ENCODE data around the gene ROR1.

Gene ROR1

DNA sequence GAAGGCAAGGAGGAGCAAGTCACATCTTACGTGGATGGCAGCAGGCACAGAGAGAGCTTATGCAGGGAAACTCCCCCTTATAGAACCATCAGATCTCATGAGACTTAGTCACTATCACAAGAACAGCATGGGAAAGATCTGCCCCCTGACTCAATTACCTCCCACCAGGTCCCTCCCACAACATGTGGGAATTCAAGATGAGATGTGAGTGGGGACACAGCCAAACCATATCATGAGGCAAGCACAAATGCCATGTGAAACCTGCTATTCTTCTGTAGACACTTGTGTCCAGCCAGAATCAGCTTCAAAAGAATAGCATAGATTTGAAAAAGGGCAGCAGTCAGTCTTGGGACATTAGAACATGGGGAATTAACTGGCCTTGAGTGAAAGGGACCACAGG lies 397.4 kb downstream of the ROR1 start:
- no peak for DNase-seq

DNA sequence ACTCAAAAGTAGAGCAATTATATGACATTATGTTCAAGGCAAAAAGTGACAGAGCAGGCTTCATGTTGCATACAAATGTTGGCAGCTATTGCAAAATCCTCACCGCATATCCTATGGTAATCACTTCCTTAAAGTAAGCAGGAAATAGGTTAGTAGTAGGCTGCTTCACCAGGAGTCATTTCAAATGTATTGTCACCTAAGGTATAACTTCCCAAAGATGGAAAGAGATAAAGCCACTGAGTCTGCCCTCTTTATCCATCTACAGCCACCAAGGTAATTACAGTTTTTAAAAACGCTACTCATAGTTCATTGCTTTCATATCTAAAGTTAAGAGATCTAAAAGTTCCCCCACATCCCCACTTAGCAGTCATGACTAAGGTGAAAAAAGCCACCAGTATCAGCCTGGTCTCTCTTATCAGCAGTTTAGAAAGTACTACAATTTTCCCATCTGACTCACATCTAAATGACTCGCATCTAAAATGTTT lies 398.0 kb downstream of the ROR1 start:
- no peak for DNase-seq

GRCh38 chr1:64172458-64172983 lies 398.7 kb downstream of the ROR1 start:
- DNase-seq = no peak

DNA sequence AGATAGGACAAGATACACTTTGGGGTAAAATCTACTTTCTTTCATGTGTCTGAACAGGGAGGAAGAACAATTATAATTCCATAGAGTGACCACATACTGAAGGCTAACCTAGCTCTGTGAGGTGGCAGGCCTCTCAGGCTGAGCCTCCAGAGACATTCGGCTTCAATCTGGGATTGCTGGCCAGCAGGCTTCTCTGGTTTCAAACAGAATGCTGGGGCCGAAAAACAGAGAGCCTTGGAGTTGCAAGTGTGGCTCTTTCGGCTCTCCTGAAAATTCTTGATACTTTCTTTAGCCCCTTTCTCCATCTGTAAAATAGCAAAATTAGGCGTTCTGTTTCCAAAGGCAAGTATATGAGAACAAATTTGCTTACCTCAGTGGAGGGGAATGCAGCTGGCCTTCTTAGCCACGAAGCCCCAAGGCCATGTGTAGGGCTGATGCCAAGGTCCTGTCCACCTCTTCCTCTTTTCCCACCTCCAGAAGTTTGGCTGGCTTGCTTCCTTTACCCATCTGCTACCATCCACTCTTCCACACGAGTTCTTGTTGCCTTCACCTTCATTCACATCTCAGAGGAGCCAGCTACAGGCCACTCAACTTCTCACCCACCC lies 399.6 kb downstream of the ROR1 start:
- DNase-seq = no peak

GRCh38 chr1:64175639-64176038 lies 401.8 kb downstream of the ROR1 start:
- DNase-seq = no peak

GRCh38 chr1:64176659-64177058 lies 402.8 kb downstream of the ROR1 start:
- DNase-seq = no peak

- no peak for DNase-seq
Measured at GRCh38 chr1:64179588-64179987, 405.8 kb downstream of the ROR1 start.

- DNase-seq = no peak
Measured at GRCh38 chr1:64182207-64182606, 408.4 kb downstream of the ROR1 start.

- no peak for DNase-seq
Measured at GRCh38 chr1:64183395-64184002, 409.7 kb downstream of the ROR1 start.

DNA sequence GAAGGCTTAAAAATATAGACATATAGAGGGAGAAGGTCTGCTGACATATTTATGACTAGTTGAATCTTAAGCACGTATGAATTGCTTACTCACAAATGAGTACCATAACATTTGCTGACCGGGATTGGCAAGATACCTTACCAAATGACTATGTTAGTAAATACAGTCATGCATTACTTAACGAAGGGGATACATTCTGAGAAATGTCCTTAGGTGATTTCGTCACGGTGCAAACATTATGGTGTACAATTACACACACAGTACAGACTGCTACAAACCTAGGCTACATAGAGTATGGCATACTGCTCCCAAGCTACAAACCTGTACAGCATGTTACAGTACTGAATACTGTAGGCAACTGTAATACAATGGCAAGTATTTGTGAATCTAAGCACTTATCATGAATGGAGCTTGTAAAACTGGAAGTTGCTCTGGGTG lies 410.2 kb downstream of the ROR1 start:
- DNase-seq = no peak

DNA sequence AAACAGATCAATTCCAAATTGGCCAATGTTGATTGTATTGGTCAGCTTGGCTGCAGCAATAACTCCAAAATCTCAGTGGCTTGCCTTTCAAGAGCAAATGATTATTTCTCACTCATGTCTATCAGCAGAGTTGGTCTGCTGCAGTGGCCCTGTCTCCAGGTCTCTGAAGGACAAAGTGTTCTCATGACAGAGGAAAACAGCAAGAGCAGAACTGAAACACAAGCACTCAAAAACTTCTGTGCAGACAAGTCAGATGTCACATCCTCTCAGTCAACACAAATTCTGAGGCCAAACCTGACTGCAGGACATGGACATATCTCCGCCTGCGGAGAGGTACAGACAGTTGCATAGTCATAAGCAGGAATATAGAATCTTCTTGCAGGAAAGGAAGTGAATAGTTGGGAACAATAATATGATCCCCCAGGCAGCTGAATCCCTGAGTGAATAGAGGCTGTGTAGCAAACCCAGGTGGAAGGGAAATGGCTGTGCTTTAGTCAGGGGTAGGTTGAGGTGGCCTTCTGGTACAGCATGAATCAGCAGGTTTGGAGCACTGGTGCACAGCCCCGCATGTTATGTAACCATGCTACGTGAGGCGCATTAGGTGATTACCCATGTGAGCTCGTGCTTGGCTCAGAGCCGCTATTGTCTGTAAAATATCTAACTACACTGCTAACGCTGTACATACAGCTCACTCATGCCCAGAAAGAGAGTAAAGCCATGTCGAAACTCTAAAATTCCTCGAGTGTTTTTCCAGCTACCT lies 412.5 kb downstream of the ROR1 start:
- DNase-seq = no peak

DNA sequence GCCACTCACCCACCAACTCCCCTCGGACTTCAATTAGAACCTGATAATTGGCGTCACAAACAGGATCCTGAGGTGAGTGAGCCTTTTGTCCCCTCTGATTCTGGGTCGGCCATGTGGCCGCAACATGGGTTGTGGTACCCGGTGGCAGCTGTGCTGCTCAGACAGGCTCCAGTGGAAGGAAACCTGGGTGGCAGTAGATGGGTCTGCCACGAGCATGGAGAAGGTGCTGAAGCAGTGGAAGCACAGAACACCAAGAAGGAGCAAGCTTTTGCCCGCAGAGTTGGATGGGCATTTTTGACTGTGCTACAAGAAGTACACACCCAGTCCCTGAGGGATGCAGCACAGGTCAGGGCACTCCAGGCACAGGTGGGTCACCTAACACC lies 413.1 kb downstream of the ROR1 start:
- DNase-seq = no peak

DNA sequence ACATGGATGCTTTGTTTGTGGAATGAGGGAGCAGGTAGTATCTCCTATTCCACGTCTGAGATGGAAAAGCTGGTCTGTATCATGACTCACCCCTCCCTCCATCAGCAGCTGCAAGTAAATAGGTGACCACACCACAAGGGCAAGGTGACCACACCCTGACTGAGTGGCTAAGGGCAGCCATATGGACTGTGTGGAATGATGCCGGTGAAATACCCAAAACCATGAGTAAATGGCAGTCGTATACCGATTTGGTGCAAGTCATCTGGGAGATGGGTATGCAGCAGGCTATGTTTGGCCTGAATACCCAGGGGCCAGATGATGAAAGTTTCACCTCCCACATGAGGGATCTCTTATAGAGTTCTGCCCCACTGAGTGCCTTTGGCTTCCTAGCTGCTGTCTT lies 413.8 kb downstream of the ROR1 start:
- DNase-seq = no peak

DNA sequence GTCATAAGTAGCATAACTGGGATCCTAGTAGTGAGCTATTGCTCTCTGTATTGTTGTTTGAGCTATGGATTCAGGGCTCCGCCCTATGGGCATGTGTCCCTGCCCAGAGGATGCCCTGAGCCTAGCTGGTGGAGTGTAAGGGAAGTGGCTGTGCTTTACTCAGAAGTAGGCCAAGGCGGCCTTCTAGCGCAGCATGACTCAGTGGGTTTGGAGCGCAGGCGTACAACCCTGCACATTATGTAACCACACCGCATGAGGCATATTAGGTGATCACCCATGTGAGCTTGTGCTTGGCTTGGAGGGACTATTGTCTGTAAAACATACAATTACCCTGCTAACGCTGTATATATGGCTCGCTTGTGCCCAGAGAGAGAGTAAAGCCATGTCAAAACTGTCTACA lies 418.5 kb downstream of the ROR1 start:
- no peak for DNase-seq

- peak in 27 of 58 donors; percentile 3 to 65 (median 21) for DNase-seq
Measured at GRCh38 chr1:64194168-64195080, 420.6 kb downstream of the ROR1 start.

- DNase-seq = no peak
Measured at GRCh38 chr1:64195081-64195395, 421.2 kb downstream of the ROR1 start.

DNA sequence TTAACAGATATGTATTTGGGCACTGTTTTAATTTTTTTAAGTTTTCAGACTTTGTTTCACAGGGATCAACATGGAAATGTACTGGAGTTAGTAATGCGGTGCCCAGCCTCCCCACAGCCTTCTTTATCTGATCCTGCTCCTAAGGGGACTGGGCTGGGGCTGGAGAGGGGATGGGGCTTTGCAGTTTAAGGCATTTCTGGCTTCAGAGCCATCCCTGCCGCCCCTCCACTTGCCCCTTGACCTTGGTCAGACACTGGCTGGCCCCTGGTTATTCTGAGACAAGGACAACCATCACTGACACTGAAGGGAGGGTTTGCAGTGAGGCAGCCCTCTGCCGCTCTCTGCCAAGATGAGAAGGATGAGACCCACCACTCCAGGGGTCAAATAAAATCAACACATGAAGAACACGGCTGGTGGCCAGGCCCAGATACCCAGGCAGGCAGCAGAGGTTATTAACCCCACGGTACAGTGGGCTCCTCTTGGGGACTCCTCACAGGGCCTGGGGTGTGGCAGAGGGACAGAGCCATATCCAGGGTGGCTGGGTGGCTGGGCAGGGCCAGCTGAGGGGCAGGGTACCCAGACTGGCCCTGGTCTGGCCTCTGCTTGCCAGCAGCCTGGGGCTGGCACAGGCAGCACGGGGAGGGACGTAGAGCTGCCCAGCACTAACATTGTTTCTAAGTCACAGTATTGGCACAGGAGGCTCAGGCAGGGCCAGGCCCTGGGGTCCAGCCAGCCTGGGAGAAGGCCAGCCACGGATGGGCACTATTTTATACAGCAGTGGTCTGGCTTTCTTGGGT lies 422.5 kb downstream of the ROR1 start:
- peak in 42 of 58 donors; percentile 9 to 80 (median 41) for DNase-seq

GRCh38 chr1:64197076-64197475 lies 423.3 kb downstream of the ROR1 start:
- no peak for DNase-seq

DNA sequence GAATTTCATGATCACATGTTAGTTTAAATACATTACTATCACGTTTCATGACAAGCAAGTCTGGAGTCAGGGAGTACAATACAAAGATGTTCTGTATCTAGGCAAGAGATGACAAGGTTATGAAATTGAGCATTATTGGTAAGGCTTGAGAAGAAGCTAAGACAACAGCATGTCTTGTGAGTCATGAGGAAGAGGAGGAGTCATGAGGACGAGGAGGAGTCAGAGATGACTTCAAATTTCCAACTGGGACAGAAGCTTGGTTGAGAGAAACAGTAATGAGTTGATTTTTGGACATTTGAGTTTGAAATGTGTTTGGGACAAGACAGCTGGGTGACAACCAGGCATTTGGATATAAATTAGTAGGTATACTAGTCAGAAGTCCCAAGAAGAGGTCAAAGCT lies 425.3 kb downstream of the ROR1 start:
- no peak for DNase-seq

DNA sequence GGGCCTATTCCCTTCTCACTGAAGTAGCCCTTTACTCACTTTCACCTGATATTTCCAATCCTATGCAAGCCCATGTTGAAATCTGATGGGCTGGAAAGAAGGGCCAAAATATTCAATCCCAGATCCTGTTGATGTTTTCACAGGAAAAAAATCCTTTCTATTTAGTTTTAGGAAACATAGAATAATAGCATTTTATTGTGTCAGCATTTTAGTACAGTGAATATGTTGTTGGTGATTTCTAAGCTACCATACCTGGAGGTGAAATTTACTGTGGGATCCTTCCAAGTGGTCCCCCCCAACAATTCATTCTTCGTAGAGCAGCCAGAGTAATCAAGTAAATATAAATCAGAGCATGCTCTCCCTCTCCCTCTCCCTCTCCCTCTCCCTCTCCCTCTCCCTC lies 426.2 kb downstream of the ROR1 start:
- no peak for DNase-seq

DNA sequence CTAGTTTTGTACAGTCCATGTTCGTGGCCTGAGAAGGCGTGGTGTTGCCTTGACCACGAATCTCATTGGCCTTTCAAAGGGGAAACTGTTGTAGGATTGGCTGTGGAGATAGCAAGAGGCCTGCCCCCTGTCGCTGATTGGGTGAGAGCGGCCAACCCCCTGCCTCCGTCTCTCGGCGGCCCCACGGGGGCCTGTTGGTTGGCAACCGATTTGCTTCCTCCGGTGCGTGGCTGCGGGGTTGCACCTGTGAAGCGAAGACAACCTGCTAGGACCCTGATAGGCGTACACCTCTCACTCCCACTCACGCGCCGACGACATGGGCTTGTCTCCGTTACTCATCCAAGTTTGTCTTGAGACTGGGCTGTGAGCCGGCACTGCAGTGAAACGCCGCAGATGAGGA lies 429.6 kb downstream of the ROR1 start, which contains the start of gene UBE2U:
Gene UBE2U (plus strand): TSS at position 204 of the 400 bp plus-strand sequence. CDS start 428 bp downstream, outside the sequence.
- no peak for DNase-seq
